Mucosa of gallbladder (tissue), 1 donor: ENCODE results near the gene LY6G6C. TPM values are rescaled to one million over a fixed set of nuclear protein-coding genes. Genes with fewer than 3 reads are reported as not detected.
A peak's percentile ranks its signal among the peaks of the same experiment; 100 is the strongest.

Experiments
- DNase-seq: peaks from one replicate; pipeline ENCODE4 v3.0.0-alpha.2; 2020; ENCODE audit warnings: low spot score
- total RNA-seq: library from RNA; stranded (reverse); gene quantifications from one replicate; pipeline ENCODE4 v1.2.1, GENCODE V29; 2021
- donor health status: DM: no; HTN: no; CAD: no.

LY6G6C gene
- total RNA-seq, 1 donor from 2014 or later = not detected

GRCh38 chr6:31680226-31681134 is 41.1 kb downstream of the LY6G6C start, which contains the start of gene LY6G5C:
TSS of gene LY6G5C (minus strand) at chr6:31681067. CDS start at chr6:31680373, 694 bp downstream.
- DNase-seq = peak; percentile 85

GRCh38 chr6:31677955-31678354 is 43.6 kb downstream of the LY6G6C start:
- DNase-seq = no peak

GRCh38 chr6:31676904-31677303 is 44.6 kb downstream of the LY6G6C start:
- no peak for DNase-seq

GRCh38 chr6:31676322-31676903 is 45.1 kb downstream of the LY6G6C start:
- no peak for DNase-seq

- DNase-seq = no peak
Measured at GRCh38 chr6:31669676-31670075, 51.9 kb downstream of the LY6G6C start, which contains the start of gene LY6G5B. TSS of gene LY6G5B (plus strand) at chr6:31669976. CDS start at chr6:31670951, 975 bp downstream.

Other genes starting within 250 kb of the LY6G6C start
- 2.7 TPM for gene MICB, start 223.6 kb downstream of the LY6G6C start, total RNA-seq
- gene MCCD1, start 192.8 kb downstream of the LY6G6C start, total RNA-seq = not detected
- gene DDX39B, start 179.7 kb downstream of the LY6G6C start, total RNA-seq = 246 TPM
- gene ATP6V1G2, start 175.1 kb downstream of the LY6G6C start, total RNA-seq = 4.1 TPM
- 27.7 TPM for gene NFKBIL1, start 174.1 kb downstream of the LY6G6C start, total RNA-seq
- 1.9 TPM for gene LTA, start 149.5 kb downstream of the LY6G6C start, total RNA-seq
- 6.6 TPM for gene TNF, start 146.2 kb downstream of the LY6G6C start, total RNA-seq
- gene LTB, start 139.3 kb downstream of the LY6G6C start, total RNA-seq = 4.9 TPM
- gene LST1, start 135.5 kb downstream of the LY6G6C start, total RNA-seq = 18.4 TPM
- gene NCR3, start 128.7 kb downstream of the LY6G6C start, total RNA-seq = not detected
- 26.8 TPM for gene AIF1, start 106.5 kb downstream of the LY6G6C start, total RNA-seq
- 162 TPM for gene PRRC2A, start 101.0 kb downstream of the LY6G6C start, total RNA-seq
- 288 TPM for gene BAG6, start 69.1 kb downstream of the LY6G6C start, total RNA-seq
- gene APOM, start 65.9 kb downstream of the LY6G6C start, total RNA-seq = 2.2 TPM
- 30.5 TPM for gene C6orf47, start 61.0 kb downstream of the LY6G6C start, total RNA-seq
- 18.7 TPM for gene GPANK1, start 56.7 kb downstream of the LY6G6C start, total RNA-seq
- gene CSNK2B, start 55.7 kb downstream of the LY6G6C start, total RNA-seq = 108 TPM
- gene LY6G5B, start 51.8 kb downstream of the LY6G6C start, total RNA-seq = 8.1 TPM
- 5.2 TPM for gene LY6G5C, start 40.7 kb downstream of the LY6G6C start, total RNA-seq
- 103 TPM for gene ABHD16A, start 18.4 kb downstream of the LY6G6C start, total RNA-seq
- not detected for gene LY6G6F, start 14.9 kb downstream of the LY6G6C start, total RNA-seq
- gene LY6G6D, start 6.4 kb downstream of the LY6G6C start, total RNA-seq = not detected
- 0.37 TPM for gene MPIG6B, start 1.6 kb upstream of the LY6G6C start, total RNA-seq
- gene DDAH2, start 7.6 kb upstream of the LY6G6C start, total RNA-seq = 130 TPM
- 394 TPM for gene CLIC1, start 14.8 kb upstream of the LY6G6C start, total RNA-seq
- gene MSH5, start 18.3 kb upstream of the LY6G6C start, total RNA-seq = 19.7 TPM
- 2.7 TPM for gene SAPCD1, start 40.9 kb upstream of the LY6G6C start, total RNA-seq
- 18.5 TPM for gene VWA7, start 55.6 kb upstream of the LY6G6C start, total RNA-seq
- 49.7 TPM for gene VARS1, start 74.0 kb upstream of the LY6G6C start, total RNA-seq
- gene LSM2, start 85.2 kb upstream of the LY6G6C start, total RNA-seq = 32.5 TPM
- gene HSPA1L, start 93.5 kb upstream of the LY6G6C start, total RNA-seq = 2.8 TPM
- gene HSPA1A, start 93.8 kb upstream of the LY6G6C start, total RNA-seq = 347 TPM
- gene HSPA1B, start 106.0 kb upstream of the LY6G6C start, total RNA-seq = 277 TPM
- gene NEU1, start 141.1 kb upstream of the LY6G6C start, total RNA-seq = 91.2 TPM
- gene SLC44A4, start 157.3 kb upstream of the LY6G6C start, total RNA-seq = 457 TPM
- gene EHMT2, start 176.0 kb upstream of the LY6G6C start, total RNA-seq = 63.4 TPM
- gene ZBTB12, start 180.3 kb upstream of the LY6G6C start, total RNA-seq = 11.8 TPM
- gene C2, start 206.0 kb upstream of the LY6G6C start, total RNA-seq = 14.8 TPM
- 476 TPM for gene CFB, start 224.3 kb upstream of the LY6G6C start, total RNA-seq
- 52.1 TPM for gene NELFE, start 237.2 kb upstream of the LY6G6C start, total RNA-seq
- 81.3 TPM for gene SKIC2, start 237.4 kb upstream of the LY6G6C start, total RNA-seq